Keratinocyte (primary cell): ENCODE results near the gene LCMT1.

Experiments
- EZH2 ChIP-seq: IDR thresholded peaks from one replicate; pipeline ENCODE4 v1.6.1; 2012; ENCODE audit warnings: inconsistent platforms, mild to moderate bottlenecking, low read length, moderate library complexity
- TF ChIP-seq, protein P1 (sequence below), 3 experiments: IDR thresholded peaks in 1 of 3; conservative IDR thresholded peaks in 1 of 3; optimal IDR thresholded peaks in 1 of 3; 2 replicates in 2 of 3; 3 replicates in 1 of 3; pipeline versions ENCODE3 to v1.5.1; 2011; ENCODE audit warnings: low read length in 3 of 3, mild to moderate bottlenecking in 3 of 3, moderate library complexity in 2 of 3, control low read depth in 1 of 3, inconsistent platforms in 1 of 3; ENCODE audit not compliant: insufficient read depth in 2 of 3; ENCODE audit errors: extremely low read depth in 1 of 3

DNA sequence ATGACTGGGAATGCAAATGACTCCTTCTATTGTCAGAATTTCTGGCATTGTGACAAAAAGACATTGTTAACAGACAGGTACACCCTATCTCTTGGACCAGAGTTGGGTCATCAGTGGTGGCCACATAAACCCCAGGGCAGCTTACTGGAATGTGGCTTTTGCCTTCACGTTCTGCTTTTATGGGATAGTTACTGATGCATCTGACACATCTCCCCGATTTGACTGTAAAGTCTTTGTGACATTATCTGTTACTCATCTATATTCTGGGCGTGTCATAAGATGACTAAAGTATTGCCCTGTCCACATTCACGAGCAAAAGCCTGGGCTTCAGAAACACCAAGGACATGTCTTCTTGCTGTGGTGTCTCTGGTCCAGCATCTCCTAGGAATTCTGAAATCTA lies 86.5 kb downstream of the LCMT1 start:
- TF ChIP-seq, protein P1, sequence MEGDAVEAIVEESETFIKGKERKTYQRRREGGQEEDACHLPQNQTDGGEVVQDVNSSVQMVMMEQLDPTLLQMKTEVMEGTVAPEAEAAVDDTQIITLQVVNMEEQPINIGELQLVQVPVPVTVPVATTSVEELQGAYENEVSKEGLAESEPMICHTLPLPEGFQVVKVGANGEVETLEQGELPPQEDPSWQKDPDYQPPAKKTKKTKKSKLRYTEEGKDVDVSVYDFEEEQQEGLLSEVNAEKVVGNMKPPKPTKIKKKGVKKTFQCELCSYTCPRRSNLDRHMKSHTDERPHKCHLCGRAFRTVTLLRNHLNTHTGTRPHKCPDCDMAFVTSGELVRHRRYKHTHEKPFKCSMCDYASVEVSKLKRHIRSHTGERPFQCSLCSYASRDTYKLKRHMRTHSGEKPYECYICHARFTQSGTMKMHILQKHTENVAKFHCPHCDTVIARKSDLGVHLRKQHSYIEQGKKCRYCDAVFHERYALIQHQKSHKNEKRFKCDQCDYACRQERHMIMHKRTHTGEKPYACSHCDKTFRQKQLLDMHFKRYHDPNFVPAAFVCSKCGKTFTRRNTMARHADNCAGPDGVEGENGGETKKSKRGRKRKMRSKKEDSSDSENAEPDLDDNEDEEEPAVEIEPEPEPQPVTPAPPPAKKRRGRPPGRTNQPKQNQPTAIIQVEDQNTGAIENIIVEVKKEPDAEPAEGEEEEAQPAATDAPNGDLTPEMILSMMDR (optimal IDR thresholded peaks at IDR 0.05 in 1 of 3, IDR thresholded peaks at IDR 0.05 in 1 of 3, conservative IDR thresholded peaks at IDR 0.05 in 1 of 3; ENCODE audit: extremely low read depth in 1 of 3, insufficient read depth in 2 of 3, low read length in 3 of 3), result no peak
- TF ChIP-seq EZH2, result no peak
